HG02763 (cell line): ENCODE data around the gene OXT.
"Not testable (repeated sequence)": the region's sequence is repeated elsewhere in the genome, so short reads cannot be mapped to it uniquely, and the experiment has no call there.

Experiments used
- ATAC-seq: cut with Tn5 transposase; IDR thresholded peaks from one replicate; pipeline ENCODE4 v1.9.1; 2021; ENCODE audit warnings: mild to moderate bottlenecking, moderate library complexity; ENCODE audit not compliant: unreplicated experiment

The OXT gene

DNA sequence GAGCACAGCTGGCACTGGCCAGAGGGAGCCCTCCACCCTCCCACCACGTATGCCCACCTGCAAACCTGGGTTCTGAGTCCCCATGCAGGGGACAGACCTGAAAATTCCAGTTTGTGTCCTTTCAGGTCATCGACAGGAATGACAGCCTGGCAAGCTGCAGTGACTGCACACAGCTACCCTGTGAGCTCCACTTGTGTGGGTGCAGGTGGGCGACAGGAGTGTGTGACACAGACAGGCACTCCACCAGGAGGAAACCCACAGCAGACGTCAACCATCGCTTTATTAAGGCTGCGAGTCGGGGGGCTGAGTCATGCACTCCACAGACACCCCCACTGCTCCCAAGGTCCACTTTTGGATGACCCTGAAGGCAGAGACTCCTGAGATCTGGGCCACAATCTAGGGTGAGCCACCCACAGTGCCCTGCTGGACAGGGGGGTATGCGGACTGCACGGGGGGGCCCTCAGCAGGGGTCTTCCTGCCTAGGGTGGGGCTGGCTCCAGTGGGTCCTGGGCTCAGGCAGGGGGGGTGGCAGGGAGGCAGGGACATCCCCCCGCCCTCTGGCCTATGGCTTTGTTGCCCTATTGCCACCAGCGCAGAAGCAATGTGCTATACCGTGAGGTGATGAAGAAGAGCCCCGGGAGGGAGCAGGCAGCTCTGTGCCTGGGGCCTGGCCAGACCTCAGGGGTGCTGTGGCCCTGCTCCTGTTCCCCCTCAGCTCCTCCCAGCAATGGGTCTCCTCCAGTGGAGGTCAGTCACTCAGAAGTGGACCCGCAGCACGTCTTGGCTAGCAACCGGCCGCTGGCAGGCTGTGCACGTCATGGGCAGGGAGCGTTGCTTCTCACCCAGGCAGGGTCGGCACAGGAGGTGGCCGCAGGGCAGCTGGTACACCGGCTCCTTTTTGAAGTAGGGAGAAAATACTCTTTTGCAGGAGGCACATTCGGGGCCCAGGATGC, 38.2 kb downstream of the OXT start:
- no peak for ATAC-seq

GRCh38 chr20:3111507-3111906, 40.1 kb downstream of the OXT start:
- ATAC-seq = no peak

DNA sequence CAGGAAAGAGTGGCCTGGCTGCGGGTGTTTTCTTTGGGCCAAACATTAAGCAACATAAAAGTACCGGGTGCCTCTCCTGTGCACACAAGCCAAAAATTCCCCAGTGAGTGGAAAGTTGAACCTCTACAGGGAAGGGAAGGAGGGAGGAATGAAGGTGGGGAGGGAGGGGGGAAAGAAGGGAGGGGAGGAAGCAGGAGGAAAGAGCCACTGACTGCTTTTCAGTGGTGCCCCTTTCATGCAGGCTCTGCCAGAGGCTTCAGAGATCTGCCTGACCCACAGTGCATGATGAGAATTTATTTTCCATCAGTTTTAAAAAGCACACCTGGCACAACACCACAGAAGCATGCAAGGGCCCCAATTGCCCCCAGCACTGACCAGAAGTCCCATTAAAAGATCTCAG, 40.6 kb downstream of the OXT start:
- no peak for ATAC-seq

DNA sequence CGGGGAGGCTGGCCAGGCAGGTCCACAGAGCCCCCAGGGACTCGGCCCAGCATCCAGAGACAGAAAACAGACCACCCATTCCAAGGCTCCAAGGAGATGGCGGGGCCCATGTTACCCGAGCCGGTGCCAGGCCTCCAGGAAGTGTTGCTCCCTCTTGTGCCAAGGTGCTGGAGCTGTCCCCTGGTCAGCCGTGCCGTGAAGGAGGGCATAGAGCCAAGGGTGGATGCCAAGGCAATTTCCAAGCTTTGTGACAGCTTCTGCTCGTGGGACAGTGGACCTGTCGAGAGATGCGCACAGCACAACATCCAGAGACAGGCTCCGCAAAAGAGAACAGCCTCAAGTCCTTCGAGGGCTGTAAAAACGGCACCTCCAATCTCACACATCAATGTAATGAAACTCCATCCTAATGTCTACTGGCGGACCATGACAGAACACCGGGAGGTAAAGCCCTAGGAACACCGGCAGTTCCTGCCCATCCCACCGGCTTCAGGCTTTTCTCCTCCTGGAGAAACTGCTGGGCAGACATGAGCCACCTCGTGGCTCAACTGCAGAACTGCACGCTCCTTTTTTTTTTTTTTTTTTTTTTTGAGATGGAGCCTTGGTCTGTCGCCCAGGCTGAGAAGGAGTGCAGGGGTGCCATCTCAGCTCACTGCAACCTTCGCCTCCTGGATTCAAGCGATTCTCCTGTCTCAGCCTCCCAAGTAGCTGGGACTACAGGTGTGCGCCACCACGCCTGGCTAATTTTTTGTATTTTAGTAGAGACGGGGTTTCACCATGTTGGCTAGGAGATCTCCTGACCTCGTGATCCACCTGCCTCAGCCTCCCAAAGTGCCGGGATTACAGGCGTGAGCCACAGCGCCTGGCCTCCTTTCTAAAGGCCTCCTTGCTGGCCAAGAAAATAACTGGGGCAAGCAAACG, 44.0 kb downstream of the OXT start:
- no peak for ATAC-seq

DNA sequence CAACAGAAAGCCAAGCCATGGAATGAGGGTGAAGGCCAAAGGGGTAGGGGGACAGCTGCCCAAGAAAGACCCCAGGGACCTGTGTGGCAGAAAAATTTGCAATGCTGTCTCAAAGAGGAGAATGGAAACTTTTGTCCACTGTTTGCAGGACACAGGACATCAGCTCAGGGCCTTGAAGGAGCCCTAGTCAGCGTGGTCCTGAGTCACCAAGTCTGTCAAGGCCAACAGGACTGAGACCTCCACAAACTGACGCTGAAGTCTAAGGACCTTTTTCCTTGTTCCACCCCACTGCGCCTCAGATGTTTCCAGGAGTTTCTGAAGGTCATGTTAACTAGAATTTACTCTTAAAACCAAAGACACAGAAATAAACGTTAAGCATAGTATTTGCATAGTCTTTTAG, 44.9 kb downstream of the OXT start:
- ATAC-seq = no peak

- ATAC-seq = not testable (repeated sequence)
These were observed 46.5 kb downstream of the OXT start for GRCh38 chr20:3117839-3118379.

DNA sequence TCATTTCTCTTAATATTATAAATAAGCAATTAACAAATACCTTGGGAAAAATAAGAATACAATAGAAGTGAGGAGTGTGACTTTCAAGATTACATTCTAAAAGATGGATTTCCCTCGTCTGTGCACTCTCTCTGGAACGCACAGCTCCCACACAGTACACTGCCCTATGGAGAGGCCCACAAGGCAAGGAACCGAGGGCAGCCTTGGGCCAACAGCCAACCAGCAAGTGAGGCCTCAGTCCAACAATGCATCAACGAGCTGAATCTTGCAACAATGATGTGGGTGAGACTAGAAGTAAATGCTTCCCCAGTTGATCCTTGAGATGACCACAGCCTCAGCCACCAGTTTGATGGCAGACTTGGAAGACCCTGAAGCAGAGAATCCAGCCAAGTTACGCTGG, 47.6 kb downstream of the OXT start:
- no peak for ATAC-seq

DNA sequence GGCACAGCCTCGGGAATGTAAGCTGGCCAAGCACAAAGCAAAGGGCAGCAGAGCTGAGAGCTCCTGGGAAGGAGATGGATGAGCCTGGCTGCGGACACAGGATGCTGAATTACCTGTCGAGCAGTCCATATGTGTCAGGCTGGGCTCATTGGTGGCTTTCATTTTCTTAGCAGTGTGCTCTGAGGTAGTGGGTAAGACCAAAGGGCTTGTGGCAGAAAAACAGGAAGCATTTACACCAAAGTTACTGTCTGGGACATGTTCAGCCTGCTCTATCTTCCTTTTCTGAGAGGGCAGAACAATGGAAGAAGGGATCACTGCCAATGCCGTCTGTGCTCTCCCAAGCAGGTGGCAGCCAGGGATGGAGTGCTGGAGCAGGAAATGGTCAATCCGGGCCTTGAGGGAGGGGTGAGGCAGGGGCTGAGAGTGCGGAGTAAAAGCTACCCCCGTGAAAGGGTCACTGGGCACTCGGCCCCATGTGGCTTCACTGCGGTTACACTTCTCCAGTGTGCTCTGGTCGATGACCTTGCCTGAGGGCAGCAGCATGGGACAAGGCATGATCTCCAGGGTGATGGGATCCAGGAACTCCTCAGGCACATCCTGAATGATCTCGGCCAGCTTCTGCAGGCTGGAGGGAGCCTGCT, 50.0 kb downstream of the OXT start:
- no peak for ATAC-seq
